DMS79 treated with DMSO at 0.1 percent for 48 hours (cell line): ENCODE results near the gene COPS7A.

Experiments used
- DNase-seq: peaks from one replicate; lab custom pipeline; 2025; lab: John Stamatoyannopoulos, UW

The COPS7A gene

DNA sequence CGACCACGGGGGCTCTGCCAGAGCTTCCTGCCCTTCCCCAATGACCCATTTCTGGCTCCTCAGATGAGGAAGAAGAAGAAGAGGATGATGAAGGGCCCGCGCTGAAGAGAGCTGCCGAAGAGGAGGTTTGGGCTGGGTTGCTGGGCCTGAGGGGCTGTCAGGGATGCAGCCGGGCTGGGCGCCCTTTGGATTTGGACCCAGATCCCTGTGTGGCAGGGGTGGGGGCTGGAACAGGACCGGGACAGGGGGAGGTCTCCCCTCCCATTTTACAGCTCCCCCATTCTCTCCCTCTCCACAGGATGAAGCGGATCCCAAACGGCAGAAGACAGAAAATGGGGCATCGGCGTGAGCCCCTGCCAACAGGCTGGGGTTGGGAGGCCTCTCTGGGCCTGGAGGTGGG lies 46.2 kb downstream of the COPS7A start:
- DNase-seq: no peak

DNA sequence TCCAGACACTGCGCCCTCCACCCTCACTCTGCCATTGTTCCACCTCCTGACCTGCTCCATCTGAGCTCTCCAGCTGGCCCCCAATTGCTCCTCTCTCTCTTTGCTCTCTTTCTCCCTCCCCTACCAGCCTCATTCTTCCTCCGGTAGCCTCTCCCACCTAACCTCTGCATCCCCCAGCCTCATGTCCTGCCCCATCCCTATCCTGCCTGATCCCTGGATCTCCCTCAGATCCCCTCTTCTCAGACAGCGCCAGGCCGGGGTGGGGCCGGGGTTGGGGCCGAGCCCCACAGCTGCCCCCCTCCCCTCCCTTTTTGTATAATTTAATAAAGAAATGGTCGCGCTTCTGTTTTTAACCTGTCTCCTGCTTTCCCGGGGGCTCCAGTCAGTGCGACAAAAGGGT lies 46.8 kb downstream of the COPS7A start:
- DNase-seq: no peak

DNA sequence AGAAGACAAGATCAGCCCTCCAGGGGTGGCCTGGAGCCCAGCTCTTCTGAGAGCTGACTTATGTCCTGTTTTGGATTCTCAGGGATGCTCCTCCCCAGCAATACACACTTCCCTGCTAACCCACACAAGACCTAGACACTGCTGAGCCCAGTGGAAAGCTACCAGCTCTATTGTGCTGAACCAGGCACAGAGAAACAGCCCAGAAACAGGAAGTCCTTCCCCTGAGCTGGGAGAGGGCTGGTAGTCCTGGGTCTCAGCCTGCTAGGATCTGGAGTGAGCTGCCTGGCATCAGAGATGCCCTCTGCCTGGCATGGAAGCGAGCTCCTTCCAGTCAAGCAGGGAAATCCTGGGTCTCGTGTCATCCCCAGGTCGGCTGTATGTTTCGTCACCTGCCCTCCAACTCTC lies 47.2 kb downstream of the COPS7A start:
- no peak for DNase-seq

GRCh38 chr12:6771509-6772330 lies 47.9 kb downstream of the COPS7A start:
- DNase-seq: no peak

- no peak for DNase-seq
Observed at GRCh38 chr12:6772331-6772695, 48.5 kb downstream of the COPS7A start, which contains the start of gene LAG3. TSS of gene LAG3 (plus strand) at chr12:6772520. CDS start at chr12:6772853, 333 bp downstream.

GRCh38 chr12:6772726-6773589 lies 49.1 kb downstream of the COPS7A start:
- peak; percentile 5 for DNase-seq

GRCh38 chr12:6773590-6774351 lies 49.9 kb downstream of the COPS7A start:
- DNase-seq: no peak

- DNase-seq: no peak
Observed at GRCh38 chr12:6774499-6775062, 50.7 kb downstream of the COPS7A start.

- DNase-seq: no peak
Observed at GRCh38 chr12:6775185-6776174, 51.6 kb downstream of the COPS7A start.

DNA sequence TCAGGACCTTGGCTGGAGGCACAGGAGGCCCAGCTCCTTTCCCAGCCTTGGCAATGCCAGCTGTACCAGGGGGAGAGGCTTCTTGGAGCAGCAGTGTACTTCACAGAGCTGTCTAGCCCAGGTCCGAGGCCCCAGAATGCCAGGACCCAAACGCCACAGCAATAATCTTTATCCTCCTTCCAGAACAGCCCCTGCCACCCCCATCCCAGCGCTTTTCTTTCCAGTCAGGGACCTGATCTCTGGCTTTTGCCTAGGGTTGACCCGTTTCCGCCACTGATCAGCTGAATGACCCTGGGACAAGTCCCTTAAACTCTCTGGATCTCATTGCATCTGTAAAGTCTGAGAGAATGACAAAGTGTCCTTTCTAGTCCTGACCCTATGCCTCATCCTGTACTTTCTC lies 53.5 kb downstream of the COPS7A start:
- DNase-seq: no peak

DNA sequence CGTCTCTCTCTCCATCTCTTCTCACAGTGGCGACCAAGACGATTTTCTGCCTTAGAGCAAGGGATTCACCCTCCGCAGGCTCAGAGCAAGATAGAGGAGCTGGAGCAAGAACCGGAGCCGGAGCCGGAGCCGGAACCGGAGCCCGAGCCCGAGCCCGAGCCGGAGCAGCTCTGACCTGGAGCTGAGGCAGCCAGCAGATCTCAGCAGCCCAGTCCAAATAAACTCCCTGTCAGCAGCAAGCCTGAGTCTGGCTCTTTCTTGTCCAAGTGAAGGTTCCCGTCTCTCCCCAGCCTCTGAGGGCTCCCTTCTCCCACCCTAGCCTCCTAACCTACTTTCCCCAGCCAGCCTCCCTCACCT lies 54.3 kb downstream of the COPS7A start:
- DNase-seq: peak; percentile 58

DNA sequence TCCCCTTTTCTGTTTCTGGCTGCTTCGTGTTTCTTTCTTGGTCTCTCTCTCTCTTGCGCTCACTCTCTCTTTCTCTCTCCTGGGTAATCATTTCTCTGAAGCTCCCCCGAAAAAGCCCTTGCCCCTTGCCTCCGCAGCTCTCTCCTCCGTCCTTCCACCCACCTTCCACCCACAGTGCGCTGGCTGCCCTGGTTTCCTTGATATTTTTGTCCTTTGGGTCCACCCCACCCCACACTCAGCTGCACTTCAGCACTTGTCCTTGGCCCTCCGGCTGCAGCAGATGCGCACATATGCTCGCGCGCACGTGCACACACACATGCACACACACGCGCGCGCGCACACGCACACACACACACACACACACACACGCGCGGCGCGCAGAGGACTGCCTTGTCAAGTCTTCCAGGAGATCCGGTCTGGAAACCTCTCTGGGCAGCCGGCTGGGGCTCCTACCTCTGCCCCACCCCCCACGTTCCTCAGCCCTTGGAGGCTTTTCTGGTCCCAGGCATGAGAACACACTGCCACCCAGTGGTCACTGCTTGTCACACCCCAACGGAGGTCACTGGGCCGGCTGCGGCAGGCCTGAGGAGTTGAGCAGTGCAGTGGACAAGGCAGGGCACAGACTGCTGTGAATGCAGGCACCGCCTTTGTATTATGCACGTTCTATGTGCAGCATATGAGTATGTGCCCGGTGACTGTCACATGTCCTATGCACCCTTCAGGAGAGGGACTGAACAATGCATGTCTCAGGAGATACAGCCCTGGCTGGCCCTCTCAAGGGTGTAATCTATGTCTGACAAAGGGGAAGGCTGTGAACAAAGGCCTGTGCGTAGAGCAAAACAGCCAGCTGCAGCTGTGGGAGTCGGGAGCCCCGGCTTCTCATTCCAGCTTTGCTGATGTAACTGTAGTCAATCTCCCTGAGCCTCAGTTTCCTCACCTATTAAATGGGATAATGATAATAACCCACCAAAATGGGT lies 55.0 kb downstream of the COPS7A start:
- DNase-seq: peak; percentile 92

- DNase-seq: no peak
Observed at GRCh38 chr12:6779708-6780432, 56.0 kb downstream of the COPS7A start.

- DNase-seq: no peak
Observed at GRCh38 chr12:6780573-6780972, 56.7 kb downstream of the COPS7A start.
